SK-N-SH treated with all-trans-retinoic acid at 6 μM for 48 hours (cell line): Measurements from ENCODE around the gene RPS6KB2.

Experiments used
- ARNTL ChIP-seq: fragments of 450-650 bp; formaldehyde crosslinking; IDR thresholded peaks from 2 replicates; pipeline ENCODE4 v1.5.0; 2020; ENCODE audit warnings: low read depth, mild to moderate bottlenecking, moderate library complexity, borderline replicate concordance
- BACH2 ChIP-seq: fragments of 250-450 bp; sonication (Bioruptor Pico); IDR thresholded peaks from 2 replicates; pipeline ENCODE4 v1.9.0; 2021; ENCODE audit warnings: mild to moderate bottlenecking, borderline replicate concordance
- ESRRG ChIP-seq: fragments of 250-450 bp; sonication (Bioruptor Pico); IDR thresholded peaks from 2 replicates; pipeline ENCODE4 v1.6.1; 2021; ENCODE audit warnings: mild to moderate bottlenecking
- GLIS3 ChIP-seq: fragments of 250-450 bp; sonication (Bioruptor Pico); IDR thresholded peaks from 2 replicates; pipeline ENCODE4 v1.5.0; 2020; ENCODE audit warnings: mild to moderate bottlenecking, moderate library complexity
- OSR1 ChIP-seq: fragments of 250-450 bp; sonication (Bioruptor Pico); IDR thresholded peaks from 2 replicates; pipeline ENCODE4 v1.8.0; 2022; ENCODE audit warnings: moderate library complexity, mild to moderate bottlenecking, inconsistent platforms
- RARB ChIP-seq: fragments of 250-450 bp; sonication (Bioruptor Pico); IDR thresholded peaks from 2 replicates; pipeline ENCODE4 v1.8.0; 2021; ENCODE audit warnings: mild to moderate bottlenecking, moderate library complexity
- ZC3H10 ChIP-seq: fragments of 250-450 bp; sonication (Bioruptor Pico); IDR thresholded peaks from 2 replicates; pipeline ENCODE4 v1.5.1; 2021; ENCODE audit warnings: mild to moderate bottlenecking, moderate library complexity
- ZFP3 ChIP-seq: fragments of 250-450 bp; sonication (Bioruptor Pico); IDR thresholded peaks from 2 replicates; pipeline ENCODE4 v1.5.0; 2020; ENCODE audit warnings: mild to moderate bottlenecking, moderate library complexity
- ZFP30 ChIP-seq: fragments of 450-650 bp; formaldehyde crosslinking; IDR thresholded peaks from 2 replicates; pipeline ENCODE4 v1.5.0; 2022; ENCODE audit warnings: mild to moderate bottlenecking, moderate library complexity
- ZNF8 ChIP-seq: fragments of 450-650 bp; formaldehyde crosslinking; IDR thresholded peaks from 2 replicates; pipeline ENCODE4 v1.5.0; 2020; ENCODE audit warnings: mild to moderate bottlenecking, moderate library complexity
- TF ChIP-seq, protein P1 (sequence below): fragments of 250-450 bp; sonication (Bioruptor Pico); IDR thresholded peaks from 2 replicates; pipeline ENCODE4 v1.8.0; 2020; ENCODE audit warnings: mild to moderate bottlenecking, moderate library complexity, borderline replicate concordance
- TF ChIP-seq, protein P2 (sequence below): fragments of 250-450 bp; sonication (Bioruptor Pico); IDR thresholded peaks from 2 replicates; pipeline ENCODE4 v1.5.1; 2021; ENCODE audit warnings: mild to moderate bottlenecking, moderate library complexity

- no peak for TF ChIP-seq ESRRG (CRISPR knock-in tag)
- TF ChIP-seq, protein P1, sequence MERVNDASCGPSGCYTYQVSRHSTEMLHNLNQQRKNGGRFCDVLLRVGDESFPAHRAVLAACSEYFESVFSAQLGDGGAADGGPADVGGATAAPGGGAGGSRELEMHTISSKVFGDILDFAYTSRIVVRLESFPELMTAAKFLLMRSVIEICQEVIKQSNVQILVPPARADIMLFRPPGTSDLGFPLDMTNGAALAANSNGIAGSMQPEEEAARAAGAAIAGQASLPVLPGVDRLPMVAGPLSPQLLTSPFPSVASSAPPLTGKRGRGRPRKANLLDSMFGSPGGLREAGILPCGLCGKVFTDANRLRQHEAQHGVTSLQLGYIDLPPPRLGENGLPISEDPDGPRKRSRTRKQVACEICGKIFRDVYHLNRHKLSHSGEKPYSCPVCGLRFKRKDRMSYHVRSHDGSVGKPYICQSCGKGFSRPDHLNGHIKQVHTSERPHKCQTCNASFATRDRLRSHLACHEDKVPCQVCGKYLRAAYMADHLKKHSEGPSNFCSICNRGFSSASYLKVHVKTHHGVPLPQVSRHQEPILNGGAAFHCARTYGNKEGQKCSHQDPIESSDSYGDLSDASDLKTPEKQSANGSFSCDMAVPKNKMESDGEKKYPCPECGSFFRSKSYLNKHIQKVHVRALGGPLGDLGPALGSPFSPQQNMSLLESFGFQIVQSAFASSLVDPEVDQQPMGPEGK (CRISPR knock-in tag): no peak
- TF ChIP-seq ARNTL (CRISPR knock-in tag): no peak
- TF ChIP-seq GLIS3 (CRISPR knock-in tag): no peak
- no peak for TF ChIP-seq ZFP30 (CRISPR knock-in tag)
- no peak for TF ChIP-seq ZFP3
- no peak for TF ChIP-seq OSR1 (CRISPR knock-in tag)
- TF ChIP-seq, protein P2, sequence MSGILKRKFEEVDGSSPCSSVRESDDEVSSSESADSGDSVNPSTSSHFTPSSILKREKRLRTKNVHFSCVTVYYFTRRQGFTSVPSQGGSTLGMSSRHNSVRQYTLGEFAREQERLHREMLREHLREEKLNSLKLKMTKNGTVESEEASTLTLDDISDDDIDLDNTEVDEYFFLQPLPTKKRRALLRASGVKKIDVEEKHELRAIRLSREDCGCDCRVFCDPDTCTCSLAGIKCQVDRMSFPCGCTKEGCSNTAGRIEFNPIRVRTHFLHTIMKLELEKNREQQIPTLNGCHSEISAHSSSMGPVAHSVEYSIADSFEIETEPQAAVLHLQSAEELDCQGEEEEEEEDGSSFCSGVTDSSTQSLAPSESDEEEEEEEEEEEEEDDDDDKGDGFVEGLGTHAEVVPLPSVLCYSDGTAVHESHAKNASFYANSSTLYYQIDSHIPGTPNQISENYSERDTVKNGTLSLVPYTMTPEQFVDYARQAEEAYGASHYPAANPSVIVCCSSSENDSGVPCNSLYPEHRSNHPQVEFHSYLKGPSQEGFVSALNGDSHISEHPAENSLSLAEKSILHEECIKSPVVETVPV: no peak
- no peak for TF ChIP-seq BACH2 (CRISPR knock-in tag)
- TF ChIP-seq RARB (CRISPR knock-in tag): no peak
- TF ChIP-seq ZNF8 (CRISPR knock-in tag): no peak
- no peak for TF ChIP-seq ZC3H10
Measured at GRCh38 chr11:67452141-67452952, 24.1 kb downstream of the RPS6KB2 start, which contains the start of gene GPR152.
